ENCODE measurements around the gene TPPP2.

Gene TPPP2

DNA sequence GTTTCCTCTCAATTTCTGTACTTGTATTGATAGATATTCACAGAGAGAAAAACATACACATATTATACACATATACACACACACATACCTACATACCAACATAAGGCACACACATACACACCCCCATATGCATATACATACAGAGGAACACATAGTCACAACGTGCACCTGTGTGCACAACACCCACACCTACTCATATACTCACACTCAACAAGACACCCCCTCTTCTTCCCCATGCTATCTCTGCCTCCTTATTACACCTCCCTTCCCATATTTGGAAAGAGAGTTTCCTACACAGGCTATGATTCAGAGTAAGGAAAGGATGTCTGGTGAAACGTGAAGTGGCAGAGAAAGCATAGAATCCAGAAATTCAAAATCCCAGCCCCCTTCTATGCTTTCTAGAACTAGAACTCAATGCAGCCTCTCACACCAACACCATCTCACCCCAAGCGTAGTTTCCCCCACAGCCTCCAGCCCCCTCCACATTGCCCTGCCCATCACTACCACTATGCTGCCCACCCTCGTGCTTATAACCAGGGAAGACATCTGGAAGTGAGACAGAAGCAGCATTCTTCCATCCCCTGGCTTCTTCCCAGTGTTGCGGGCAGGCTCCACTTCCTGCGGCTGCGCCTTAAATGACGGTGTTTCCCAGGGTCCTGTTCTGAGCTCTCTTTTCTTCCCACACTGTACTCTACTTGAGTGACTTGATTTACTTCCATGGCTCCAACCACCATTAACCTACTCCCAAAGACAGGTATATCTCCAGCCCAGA, 30.0 kb downstream of the TPPP2 start:
- DNase-seq: no peak

DNA sequence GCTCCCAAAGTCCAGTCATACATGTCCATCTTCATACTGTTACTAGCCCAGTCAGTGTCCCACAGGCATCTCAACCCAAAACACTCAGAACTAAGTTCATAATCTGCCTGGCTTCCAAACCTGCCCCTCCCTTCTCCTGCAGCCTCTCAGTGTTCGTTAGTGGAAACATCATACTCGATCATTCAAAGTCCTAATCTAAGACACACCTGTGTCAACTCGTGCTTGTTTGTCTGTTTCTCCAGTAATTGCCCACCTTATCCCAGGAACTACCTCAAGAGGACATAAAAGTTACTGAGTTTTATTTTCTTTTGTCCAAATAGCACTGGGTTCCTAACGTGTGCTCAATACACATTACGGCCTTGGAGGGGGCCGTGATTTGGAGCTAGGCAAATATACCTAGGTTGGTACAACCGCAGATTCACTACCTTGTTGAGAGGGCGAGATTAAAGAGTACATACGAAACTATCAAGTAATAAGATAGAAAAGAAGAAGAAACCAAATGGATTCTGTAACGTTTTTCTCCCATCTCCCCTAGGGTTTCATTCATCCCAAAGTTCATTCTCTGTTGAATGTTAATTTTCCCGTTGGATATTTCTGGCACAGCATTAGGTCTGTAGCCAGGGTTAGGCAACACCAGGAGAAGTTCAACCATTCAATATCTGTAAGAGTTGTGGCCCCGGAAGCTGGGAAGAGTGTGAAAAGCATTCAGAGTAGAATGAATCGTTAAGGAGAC, 30.8 kb downstream of the TPPP2 start:
- DNase-seq: no peak

DNA sequence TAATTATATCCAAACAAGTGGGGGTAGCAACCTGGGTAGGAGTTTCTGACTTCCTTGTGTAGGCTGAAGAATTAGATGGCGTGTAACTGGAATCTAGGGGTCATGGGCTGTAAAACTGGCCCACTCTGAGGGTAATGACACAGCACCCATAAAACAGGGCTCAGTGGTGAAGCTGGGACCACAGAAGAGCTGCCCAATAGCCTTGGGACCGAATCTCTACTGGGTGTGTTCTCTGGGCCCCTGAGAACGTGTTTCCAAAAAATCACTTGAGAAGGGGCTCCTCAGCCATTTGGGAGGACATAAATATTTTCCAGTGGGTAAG, 31.3 kb downstream of the TPPP2 start:
- DNase-seq: no peak

DNA sequence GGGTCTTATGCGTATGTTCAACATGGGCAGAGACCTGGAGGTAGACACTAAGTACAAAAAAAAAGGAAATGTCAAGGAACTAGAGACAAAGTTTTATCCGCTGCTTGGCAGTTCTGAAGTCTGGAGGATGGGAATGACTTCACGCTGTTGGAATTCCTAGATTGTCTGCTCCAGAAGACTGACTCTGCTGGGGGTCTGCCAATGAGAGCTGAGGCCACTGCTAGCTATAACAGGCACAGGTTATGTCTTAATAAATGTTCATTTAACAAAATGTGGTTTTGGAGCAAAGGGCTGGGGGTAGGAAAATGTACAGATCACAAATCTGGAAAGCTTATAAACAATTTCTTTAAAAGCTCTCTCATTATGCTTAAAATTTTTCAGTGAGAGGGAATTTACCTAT, 33.5 kb downstream of the TPPP2 start:
- DNase-seq: no peak

DNA sequence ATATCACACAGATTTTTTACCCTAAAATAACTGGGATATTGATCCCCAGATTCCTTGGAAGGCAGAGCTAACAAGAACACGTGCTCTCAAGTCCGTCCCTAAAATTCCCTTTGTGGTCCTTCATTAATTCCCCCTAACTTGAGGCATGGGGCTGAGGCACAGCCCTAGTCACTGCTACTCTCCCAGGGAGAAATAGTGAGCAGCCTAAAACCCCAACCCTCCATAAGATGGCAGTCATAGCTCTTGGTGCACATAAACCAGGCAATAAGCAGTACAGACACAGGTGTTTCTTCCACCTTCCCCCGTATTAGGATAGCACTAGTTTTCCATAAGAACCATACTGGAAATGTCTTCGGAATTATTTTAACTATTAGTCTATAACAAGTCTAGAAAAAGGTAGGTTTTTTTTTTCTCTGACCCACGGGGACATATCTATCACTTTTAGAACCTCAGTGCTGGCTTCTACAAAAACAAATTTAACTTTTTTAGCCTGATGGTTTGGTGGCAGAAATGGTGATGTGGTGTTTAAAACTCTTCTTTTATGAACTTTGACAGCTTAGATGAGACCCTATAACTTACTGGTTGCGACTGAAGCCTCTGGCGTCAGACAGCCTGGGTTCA, 37.0 kb downstream of the TPPP2 start:
- peak; percentile 30 for DNase-seq

DNA sequence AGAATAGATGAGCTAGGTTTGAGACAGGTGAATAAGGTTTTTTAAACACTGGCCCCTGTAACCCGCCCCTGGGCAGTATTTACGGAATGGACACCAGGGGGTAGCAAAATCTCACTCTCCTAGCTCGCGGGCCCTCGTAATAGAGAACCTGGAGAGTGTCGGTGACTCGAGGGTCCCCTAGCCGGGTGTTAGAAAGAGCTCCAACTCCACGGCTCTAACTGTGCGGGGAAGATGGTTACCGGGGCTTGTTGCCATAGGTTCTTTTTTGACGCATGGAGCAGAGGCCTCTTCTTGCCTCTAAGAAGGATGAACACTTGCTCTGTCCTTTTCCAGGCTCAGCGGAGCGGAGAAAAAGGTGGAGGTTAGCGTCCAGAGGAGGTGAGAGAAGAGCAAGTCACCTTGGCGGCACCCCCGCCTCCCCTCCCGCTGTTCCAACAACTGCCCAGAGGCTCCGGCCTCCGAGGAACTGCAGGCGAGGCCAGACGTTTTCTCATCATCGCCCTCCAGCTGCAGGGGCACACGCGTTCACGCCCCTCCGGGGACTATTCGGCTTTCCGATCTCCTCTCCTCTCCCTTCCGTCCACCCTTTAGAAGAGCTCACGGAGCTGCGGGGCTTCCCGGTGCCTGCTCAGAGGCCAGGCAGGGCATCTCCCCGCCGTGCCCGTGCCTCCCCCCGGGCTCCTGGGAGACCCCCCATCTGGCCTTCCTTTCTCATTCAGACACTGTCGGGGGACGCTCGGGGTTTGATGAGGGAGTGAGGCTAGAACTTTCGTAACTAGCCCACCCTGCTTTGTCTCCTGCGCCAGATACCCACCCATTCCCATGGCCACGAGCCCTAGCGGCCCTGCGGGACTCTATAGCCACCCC, 38.7 kb downstream of the TPPP2 start:
- peak; percentile 86 for DNase-seq

DNA sequence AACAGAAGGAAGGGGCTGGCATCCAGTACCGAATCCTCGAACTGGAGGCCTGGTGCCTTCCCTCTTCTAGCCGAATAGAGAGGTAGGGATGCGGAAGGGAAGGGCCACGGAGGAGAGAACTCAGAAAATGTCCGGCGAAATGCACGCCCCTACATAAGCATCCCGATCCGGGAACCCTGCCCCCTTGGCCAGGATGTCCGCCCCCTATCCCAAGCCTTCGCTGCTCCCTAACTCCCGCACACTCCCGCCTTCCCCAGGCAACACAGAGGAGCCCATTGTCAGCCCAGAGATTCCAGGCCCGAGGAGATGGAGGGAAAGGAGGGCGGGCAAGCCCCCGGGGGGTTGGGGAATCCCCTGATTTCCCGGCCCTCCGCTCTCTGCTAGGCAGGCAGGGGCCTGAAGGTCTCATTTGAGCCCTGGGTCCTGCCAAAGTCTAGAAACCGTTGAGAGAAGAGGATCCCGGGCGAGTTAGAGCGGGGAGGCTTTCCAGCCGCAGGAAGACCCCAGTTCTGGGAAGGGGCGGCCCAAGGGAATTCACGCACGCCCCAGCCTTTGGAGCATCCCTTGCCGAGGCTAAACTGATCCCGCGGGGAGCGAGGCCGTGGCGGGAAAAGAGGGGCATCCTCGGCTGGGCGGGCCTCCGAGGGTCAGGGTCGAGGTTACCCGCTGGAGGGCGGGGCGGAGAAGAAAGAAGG, 39.5 kb downstream of the TPPP2 start:
- DNase-seq: peak; percentile 55

DNA sequence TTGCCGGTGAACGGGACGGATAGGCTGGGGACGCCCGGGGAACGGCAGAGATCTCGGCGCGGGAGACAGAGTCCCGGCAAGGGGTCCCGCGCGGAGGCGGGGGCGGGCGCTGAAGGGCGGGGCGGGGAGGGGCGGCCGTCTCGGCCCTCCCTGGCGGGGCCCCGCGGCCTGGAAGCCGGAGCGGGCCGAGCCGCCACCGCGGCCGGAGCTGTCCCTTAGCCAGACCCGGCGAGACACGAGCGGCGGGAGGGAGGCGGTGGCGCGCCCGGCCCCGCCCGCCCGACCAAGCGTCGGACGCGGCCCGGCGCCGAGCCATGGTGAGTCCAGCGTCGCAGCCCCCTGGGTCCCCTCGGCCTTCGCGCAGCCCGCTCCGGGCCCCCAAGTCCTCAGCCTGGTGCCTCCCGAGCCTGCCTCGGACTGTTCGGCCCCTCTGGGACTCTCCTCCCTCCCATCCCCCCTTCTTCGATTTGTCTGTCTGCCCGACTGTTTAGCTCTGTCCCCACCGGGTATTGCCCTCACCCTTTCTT, 40.1 kb downstream of the TPPP2 start, which contains the start of gene ARHGEF40:
Gene ARHGEF40 (plus strand): TSS at position 222 of the 527 bp plus-strand sequence. CDS start 93 bp downstream, at position 315.
- peak; percentile 55 for DNase-seq

DNA sequence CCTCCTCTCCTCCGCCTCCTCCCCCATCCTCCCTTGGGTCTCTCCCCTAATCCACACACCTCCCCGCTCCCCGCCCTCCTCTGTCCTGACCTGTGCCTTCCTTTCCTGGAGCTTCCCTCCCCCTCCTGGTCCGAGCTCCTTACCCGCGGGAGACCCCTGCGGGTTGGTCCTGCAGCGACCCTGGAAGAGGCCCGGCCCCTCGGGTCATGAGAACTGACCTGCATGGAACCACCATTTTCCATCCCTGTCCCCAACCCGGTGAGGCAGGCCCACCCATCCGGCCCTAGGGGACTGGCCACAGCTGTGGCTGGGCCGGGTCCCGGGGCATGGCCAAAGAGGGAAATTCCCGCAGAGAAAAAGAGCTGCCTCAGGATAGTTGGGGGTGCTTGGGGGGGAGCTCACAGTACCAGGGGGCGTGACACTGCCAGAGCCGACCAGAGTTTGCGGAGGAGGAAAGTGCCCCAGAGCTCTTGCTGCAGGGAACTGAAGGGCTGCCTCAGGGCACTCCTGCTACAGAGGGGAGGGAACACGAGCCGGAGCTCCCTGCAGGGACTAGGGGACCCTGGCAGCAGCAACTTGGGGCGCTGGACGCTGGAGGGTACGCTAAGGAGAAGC, 40.7 kb downstream of the TPPP2 start:
- no peak for DNase-seq

DNA sequence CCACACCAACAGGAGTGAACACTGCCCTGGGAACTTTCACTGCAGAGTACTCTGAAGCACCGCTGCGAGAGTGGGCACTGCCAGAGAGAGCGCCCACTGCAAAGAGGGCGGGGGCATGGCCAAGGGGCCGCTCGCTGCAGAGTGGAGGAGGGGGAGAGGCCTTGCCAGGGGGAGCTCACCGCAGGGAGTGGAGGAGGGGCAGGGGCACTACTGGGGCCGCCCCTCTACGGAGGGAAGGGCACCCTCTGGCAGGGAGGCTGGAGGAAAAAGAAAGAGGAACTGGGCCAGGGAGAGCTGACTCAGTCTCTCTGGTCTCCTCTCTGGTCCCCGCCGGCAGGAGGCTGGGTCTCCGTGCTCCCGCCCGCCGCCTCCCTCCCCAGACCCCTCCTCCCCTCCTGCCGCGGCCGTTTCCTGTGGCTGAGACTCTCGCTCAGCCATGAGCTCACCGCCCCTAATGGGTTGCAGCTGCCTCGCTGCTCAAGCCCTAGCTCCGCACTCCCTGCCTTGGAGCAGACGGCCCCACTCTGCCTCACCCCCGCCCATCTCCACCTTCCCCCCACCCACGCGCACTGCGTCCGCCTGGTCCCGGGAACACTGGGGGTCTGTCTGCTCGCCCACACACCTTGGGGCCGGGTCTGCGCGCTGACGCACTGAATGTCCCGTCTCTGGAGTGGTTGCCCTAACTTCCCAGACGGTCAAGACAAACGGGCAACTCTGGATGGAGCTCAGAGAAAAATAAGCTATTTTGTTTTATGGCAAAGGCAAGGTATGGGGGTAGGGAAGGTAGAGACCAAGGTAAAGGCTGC, 41.4 kb downstream of the TPPP2 start:
- DNase-seq: peak; percentile 81

DNA sequence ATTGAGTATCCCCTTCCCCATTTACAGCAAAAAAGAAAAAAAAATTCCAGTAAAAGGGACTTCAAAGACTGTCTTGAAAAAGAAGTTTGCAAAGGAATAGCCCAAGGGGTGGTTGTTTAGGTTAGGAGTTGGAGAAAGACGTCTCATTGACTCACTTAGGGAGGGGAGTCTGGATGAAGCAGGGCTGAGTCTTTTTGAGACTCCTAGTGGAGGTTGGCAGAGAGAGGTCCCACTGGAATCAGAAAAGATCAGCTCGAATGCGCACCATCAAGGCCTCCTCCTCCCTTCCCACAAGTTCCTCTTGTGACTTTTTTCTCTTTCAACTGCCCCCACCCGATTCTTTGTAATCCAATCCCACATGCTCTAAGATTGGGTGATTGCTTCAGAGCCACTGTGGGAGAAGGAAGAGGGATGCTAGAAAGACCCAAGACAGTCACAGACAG, 42.0 kb downstream of the TPPP2 start:
- DNase-seq: no peak

DNA sequence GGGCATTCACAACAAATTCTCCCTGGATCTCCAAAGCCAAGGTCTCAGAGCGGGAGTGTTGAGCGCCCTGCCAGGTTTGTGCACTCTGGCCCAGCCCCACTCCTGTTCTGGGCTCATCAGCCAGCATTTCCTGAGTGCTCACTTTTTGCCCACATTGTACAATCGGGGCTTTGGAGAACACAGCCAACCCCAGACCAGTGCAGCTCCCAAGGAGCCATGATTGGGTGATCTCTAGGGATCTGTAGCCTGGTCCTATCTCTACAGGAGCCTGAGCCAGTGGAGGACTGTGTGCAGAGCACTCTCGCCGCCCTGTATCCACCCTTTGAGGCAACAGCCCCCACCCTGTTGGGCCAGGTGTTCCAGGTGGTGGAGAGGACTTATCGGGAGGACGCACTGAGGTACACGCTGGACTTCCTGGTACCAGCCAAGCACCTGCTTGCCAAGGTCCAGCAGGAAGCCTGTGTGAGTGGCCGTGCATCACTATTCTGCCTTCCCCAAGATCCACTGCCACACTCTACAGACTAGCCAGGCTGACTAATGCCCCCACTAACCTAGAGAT, 42.8 kb downstream of the TPPP2 start:
- no peak for DNase-seq

DNA sequence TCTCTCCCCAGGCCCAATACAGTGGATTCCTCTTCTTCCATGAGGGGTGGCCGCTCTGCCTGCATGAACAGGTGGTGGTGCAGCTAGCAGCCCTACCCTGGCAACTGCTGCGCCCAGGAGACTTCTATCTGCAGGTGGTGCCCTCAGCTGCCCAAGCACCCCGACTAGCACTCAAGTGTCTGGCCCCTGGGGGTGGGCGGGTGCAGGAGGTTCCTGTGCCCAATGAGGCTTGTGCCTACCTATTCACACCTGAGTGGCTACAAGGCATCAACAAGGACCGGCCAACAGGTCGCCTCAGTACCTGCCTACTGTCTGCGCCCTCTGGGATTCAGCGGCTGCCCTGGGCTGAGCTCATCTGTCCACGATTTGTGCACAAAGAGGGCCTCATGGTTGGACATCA, 43.9 kb downstream of the TPPP2 start:
- no peak for DNase-seq

DNA sequence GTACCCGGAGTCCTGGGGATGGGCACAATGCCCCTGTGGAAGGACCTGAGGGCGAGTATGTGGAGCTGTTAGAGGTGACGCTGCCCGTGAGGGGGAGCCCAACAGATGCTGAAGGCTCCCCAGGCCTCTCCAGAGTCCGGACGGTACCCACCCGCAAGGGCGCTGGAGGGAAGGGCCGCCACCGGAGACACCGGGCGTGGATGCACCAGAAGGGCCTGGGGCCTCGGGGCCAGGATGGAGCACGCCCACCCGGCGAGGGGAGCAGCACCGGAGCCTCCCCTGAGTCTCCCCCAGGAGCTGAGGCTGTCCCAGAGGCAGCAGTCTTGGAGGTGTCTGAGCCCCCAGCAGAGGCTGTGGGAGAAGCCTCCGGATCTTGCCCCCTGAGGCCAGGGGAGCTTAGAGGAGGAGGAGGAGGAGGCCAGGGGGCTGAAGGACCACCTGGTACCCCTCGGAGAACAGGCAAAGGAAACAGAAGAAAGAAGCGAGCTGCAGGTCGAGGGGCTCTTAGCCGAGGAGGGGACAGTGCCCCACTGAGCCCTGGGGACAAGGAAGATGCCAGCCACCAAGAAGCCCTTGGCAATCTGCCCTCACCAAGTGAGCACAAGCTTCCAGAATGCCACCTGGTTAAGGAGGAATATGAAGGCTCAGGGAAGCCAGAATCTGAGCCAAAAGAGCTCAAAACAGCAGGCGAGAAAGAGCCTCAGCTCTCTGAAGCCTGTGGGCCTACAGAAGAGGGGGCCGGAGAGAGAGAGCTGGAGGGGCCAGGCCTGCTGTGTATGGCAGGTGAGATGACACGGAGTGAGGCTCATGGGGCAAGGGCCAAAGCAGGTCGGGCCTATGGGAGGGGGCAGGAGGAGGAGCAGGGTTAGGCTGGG, 44.6 kb downstream of the TPPP2 start:
- DNase-seq: no peak

DNA sequence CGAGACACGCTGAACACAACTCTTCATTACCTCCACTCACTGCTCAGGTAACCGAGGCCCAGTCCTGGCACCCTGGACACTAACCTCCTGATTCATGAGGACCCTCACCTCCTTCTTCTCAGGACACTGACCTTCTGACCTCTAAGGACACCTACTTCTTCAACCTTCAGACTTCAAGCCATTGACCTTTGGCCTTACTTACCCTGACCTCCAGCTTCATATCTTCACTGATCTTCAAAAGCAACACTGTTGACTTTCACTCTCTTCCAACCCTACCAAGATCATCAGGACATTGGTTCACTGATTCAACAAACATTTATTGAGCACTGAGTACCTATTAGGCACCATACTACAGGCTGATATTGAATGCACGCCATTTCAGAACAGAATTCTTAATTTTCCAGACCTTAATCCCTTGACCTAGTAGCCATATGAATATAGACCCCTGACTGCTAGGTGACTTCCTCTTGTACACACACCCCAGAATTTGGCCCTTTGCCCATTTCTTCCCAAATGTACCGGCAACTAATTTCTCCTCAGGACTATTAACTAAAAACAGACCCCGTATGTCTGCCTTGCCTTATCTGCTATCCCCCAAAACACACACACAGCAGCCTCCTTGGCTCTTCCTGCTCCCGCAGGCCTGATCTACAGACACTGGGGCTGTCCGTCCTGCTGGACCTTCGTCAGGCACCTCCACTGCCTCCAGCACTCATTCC, 45.9 kb downstream of the TPPP2 start:
- DNase-seq: no peak

DNA sequence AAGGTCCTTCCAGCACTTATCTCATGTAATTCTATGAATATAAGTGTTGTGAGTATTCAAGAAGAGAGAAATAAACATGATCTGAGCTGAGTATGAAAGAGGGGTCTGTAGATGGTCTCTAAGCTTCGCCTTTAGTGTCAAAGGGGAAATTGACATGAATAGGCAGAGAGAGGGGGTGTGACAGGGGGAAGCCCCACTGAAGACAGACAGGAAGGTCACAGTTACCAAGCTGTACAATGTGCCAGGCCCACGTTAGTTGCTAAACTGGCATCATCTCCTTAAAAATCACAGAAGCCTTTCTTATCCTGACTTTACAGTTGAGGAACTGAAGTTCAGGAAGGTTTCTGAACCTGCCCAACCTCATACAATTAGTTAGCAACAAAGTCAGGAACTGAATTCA, 47.7 kb downstream of the TPPP2 start:
- no peak for DNase-seq

DNA sequence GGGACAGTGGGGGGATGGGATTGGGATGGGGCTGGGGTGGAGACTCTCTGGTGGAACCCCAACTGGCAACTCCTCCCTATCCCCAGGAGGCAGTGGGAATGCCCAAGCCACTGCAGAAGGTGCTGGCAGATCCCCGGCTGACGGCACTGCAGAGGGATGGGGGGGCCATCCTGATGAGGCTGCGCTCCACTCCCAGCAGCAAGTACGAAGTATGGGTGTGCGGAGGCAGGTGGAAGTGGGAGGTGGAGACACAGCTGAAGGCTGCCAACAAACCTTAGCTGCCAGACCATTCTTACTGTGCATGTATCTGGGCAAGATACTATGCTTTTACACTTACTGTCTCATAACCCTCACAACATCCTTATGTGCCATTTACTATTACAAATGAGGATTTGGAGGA, 48.3 kb downstream of the TPPP2 start:
- no peak for DNase-seq

DNA sequence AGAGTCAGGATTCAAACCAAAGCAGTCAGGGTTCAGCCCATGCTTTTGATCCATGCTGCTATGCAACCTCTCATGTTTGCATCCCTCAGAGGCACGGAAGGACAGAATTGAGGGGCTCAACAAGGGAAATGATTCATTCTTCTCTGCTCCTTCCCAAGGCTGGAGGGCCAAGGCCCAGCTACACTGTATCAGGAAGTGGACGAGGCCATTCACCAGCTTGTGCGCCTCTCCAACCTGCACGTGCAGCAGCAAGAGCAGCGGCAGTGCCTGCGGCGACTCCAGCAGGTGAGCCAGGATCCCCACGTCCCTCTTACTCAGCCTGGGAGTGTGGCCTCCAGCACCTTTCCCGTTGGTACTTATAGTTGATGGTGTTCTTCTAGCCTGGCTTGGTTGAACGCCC, 48.7 kb downstream of the TPPP2 start:
- DNase-seq: no peak

Measured in NCI-H1092 treated with DMSO at 0.1 percent for 48 hours (cell line).